GM11168 (cell line): Measurements from ENCODE around the gene MITF.

Source experiments
- in situ Hi-C: fragments of 300-500 bp; cut with MboI; formaldehyde crosslinking; loops from one replicate; pipeline ENCODE4 v1.12.0; 2022; ENCODE audit warnings: low sequenced_read_pairs; ENCODE audit not compliant: unreplicated experiment

Gene MITF

DNA sequence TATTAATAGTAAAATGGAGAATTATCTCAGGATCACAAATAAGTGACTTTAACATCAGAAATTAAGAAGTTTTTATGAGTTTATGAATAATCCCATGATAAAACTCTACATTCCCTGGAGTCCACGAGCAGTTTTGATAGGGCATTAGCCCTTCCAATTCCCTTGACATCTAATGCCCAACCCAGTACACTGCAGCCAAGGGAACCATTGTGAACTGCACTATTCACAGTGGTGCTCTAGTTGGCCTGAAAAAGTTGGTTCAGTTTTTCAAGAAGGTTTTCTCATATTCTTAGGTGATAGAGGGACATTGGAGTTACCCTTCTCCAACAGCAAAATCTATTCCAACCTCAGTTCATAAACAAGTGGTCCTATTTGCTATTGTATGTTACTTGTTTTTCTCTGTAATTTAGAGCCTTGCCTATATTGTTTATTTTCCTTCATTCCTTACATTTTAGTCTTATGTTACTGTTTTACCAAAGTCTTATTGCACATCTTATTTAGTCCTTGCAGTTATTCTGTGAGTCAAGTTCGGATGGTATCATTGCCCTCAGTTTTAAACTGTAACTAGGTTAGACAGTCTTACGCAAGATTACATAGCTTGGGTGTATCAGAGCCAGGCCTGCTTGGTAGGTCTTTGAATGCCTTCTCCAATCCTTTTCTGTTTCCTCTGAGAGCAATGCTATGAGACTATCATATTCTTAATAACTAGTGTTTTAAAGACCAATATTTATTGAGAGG is 202.3 kb downstream of the MITF start:
- in situ Hi-C loops: no loop called here

DNA sequence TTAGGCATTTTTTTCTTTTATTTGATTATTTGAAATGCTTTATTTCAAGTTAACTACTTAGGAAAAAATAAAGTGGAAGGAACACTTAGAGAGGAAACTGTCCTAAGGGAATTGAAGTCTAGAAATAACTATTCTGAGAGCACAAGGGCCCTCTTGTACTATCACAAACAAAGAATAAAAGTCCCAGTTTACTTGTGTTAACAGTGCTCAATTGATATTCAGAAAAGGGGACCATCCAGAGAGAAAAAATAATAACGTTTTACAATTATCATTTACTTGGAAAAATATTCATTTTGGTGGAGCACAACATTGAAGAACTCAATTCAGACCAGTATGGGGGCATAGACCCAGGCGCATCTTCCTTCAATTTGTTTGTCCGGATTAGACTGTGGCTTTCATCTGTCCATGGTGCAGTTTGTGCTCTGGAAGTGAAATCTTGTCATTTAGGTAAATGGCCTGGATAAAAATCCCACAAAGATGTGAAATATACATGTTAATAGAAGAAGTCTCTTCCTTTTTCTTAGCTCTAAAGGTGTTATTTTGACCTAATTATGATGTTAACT is 205.7 kb downstream of the MITF start:
- in situ Hi-C loops: no loop called here

DNA sequence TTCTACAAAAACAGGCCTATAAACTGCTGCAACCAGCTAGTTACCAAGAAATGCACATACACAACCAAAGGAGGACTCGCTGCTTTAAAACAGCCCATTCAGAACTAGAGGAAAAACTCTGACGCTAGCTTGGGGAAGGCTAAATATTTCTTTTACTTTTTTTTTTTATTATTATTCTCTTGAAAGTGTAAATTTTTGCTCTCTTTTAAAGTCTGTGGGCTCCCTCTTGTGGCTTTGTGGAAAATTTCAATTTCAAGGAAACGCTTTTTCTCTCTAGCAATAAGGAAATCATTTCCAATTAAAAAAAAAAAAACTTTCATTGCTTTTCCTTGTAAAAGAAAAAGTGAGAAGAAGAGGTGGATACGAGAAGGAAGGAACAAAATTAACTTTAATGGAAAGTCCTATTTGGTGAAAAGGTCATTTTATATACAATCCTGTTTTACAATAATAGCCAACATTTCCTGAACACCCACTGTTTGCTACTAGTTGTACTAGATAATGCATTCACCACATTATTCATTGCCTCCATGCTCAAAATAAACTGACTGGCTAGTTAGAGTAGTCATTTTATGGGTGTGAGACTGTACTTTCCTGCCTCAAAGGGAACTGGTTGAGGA is 209.1 kb downstream of the MITF start:
- in situ Hi-C loops: no loop called here

DNA sequence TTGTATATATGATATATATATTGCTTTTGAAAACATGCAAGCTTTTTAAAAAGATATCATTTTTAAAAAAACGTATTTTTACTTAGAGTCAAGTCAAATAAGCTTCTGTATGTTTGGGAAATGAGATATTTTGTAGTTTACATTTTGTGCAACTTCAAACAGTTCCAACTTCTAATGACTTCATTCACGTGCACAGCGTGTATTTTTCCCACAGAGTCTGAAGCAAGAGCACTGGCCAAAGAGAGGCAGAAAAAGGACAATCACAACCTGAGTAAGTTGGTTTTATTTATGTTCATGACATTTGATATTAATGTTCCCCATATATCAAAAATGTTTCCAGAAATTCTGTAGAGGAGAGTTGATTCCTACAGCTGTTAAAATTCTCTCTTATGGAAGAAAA is 212.4 kb downstream of the MITF start:
- in situ Hi-C loops: no loop called here

DNA sequence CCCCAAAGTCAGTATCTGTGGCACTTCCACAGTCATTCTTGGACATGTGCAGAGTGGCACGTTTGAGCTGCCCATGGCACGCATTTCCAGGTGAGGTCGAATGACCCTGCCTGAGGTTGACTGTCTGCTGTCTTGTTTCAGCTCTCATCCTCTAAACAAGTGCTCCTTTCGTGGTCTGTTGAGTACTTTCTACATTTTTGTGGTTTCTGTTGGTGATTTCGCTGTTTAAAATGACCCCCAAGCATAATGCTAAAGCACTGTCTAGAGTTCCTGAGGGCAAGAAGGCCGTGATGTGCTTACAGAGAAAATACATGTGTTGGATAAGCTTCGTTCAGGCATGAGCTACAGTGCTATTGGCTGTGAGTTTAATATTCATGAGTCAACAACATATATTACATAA is 220.3 kb downstream of the MITF start:
- in situ Hi-C loops: no loop called here

DNA sequence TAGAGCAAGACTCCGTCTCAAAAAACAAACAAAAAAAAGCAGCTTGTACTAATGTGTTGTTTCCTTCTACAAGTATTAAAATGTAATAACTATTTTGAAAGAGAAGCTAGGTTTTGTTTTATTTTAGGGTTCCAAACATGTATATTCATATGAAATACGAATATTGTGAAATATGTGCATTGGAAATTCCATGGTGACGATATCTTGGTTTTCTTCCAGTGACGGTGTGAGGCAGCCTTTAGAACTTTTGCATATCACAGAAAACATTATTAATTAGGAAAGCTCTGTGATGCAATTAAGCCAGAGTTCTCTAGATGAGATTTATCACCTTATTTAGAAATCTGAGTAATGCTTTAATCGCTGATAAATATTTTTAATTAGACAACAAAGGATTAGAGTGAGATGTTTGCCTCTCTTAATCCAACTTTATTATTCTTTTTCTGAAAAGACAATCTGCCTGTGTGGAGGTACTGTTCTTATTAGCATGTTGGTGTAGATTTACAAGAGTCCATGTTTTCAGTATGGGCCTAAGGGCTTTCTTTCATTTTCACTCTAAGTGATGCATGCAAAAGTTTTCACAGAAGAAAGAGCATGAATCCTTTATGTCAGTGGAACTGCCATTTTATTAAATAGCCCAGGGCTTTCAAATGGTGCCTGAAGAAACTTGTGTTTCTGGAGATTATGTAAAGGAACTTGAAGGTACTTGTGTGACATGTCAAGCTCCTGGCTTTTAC is 222.6 kb downstream of the MITF start:
- in situ Hi-C loops: no loop called here

DNA sequence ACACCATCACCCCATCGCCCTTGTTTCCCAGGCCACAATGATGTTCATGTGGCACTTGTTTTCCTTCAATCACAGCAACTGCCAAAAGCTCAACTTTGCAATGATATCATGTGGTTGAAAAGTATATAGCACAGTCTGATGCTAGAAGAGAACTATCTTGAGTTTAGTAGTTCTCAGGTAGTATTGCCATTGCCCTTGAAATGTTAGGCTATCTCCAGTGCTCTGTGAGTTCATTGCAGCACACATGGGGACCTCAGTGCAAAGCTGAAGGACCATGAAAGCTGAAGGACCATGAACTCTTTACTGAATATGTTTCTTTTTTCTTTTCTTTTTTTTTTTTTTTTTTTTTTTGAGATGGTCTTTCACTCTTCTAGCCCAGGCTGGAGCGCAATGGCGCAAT is 224.4 kb downstream of the MITF start:
- in situ Hi-C loops: no loop called here

DNA sequence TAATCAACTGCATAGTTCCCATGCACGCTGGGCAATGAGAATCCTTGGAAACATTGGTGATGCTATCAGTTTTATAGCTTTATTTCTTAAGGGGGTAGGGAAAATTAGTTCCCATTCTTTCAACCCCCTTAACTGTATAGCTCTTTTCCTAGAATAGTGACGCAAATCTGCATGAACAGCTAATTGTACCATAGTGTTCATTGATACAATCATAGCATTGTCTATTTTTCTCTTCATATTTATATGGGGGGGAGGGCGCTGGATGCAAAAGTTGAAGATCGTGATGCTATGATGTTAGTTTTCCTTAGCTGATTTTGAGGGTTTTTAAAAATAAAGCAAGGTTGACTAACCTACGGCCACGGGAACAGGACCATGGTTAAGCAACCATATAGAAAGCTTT is 227.9 kb downstream of the MITF start:
- in situ Hi-C loops: no loop called here

DNA sequence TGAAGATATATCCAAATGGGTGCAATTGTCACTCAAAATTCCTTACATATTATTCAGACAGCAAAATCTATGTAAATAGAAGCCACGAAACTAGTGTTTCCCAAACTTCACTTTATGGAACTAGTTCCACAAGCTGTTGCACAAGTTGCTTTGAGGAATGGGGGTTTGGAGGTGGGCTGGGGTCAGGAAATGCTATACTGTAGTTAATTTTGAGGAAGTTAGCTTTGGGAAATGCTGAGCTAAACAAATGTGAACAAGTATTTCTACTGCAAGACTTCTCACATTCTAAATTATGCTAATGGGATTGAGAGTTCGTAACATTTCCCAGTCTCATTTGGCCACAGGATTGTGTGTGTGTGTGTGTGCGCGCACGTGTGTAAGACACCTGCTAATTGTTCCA is 231.6 kb downstream of the MITF start:
- in situ Hi-C loops: no loop called here

DNA sequence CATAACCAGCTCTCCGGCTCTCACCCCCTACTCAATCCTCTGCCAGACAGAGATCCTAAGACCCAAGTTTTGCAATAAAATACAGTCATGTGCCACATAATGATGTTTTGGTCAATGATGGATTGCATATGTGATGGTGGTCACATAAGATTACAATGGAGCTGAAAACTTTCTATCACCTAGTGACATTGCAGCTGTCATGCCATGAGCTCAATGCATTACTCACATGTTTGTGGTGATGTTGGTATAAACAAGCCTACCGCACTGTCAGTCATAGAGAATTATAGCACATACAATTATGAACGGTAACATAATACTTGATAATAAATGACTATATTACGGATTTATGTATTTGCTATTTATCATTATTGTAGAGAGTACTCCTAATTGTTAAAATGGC is 233.4 kb downstream of the MITF start:
- in situ Hi-C loops: no loop called here

DNA sequence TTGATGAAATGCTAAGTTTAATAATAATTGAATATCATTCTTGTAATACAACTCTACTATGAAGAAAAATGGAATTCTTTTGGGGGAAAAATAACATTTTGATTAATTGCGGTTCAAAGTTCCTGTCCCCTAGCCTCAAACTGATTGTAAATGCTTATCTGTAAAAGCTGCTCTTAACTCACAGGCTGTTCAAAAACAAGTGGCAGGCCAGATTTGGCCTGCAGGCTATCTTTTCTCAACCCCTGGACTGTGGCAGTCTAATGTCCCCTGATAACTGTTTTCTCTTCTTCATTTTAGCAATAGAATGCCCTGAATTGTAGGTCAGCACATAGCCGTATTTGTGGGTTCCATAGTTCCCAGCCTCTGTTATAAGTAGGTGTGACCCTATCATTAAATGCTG is 236.8 kb downstream of the MITF start:
- in situ Hi-C loops: no loop called here

DNA sequence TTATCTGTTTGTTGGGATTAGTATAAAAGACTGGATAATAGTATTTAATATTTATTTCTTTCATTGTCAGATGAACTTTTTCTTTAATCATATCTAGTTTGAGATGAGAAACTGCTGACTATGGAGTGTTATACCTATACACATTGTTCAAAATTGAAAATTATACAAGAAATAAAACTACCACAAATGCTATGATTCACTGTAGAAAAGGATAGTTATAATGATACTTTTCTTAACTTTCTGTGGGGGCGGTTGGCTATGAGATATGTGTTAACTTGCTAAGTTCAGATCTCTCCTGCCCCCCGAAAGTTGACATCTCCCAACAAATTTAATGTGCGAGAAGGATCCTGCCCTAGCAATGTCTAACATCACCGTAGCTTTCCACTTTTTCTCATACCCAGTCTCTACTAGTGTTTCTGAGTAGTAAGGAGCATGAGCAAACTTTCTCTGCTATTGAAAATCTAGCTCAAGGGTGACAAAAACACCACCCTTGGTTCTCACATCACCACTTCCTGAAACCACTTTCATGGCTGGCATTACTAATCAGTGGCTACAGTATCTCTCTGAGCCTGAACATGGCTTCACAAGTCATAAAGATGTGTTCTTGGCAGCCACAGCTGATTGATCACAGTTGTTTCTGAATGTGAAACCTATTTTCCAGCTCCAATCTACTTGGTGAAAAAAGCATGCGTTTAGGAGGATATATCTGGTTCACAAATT is 244.4 kb downstream of the MITF start:
- in situ Hi-C loops: no loop called here

DNA sequence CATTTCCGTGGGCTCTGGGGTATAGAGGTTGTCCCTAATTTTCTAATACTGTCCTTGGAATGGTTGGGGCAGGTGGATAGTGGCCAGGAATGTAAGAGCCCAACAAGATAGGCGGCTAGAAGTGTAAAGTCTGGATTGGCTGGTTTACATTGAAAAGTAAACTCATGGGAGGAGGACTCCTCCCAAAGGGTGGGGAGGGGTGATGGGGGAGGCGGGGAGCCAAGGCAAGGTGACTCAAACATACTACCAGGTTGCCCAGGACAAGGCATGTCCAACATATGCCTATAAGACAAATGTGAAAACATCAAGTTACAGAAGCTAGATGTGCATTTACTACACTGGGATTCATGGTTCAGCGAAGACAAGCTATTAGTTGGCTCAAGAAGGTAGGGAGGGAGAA is 246.0 kb downstream of the MITF start:
- in situ Hi-C loops: no loop called here

DNA sequence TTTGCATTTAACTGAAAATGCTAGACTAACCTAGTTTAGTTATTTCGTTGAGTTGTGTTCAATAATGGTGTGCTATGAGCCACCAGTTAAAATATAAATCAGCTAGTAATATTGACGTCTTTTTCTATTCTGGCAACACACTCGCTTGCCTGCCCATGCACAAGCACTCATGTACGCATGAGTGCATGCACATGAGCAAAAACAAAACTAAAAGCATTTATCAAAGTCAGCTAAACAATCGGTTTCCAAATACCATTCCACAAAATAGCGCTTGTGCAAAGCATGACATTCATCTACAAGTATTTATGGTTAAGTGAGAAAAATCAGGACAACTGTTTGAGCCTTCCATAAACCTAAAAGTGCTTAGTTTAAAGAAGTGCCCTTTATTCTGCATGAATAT is 247.2 kb downstream of the MITF start:
- in situ Hi-C loops: no loop called here

DNA sequence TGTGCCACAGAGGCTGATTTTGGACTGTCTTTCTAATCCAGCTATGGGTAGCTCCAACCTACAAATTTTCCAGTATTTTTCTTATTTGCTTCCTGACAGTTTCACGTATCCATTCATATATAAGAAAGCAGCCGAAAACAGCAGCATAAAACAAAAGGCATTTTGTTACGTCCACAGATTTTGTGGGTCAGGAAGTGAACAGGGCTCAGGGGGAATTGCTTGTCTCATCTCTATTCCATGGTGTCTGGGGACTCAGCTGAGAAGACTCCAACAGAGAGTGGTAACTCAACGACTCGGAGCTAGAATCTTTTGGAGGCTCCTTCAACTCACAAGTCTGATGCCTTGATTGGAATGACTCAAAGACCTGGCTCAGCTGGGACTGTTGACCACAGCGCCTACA is 248.6 kb downstream of the MITF start:
- in situ Hi-C loops: no loop called here

DNA sequence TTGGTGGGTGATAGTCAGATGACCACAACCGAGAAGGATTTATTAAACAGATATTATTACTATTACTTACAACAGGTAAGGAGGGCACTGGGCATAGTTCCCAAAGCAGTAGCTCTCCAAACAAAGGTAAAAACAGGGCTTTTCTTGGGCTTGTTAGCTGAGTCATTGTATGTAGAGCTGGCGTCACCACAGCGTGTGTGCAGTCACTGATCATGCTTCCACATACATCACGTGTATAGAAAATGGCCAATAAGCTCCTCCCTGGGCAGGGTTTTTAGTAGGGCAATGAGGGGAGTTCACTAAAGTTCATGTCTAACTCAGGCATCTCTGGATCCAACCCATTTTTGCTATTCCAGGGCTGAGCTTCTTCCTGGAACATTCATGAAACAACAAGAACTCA is 254.5 kb downstream of the MITF start:
- in situ Hi-C loops: no loop called here

DNA sequence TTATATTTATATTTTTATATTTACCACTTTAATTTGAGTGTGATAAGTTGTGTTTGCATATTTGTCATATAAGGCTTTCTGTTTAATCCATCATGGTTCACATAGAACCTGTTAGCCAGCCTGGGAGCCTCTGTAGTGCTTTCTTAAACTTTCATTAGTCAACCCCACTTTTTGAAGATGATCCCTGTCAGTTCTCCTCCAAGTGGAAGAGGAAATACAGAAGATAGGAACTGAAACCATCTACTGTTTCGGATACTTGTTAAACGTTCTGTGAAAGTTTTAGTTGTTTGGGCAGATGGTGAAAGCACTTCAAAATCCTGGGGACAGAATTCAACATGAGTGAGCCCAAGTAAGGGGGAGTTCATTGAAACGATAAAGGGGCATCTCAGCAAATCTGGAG is 255.7 kb downstream of the MITF start:
- in situ Hi-C loops: no loop called here

DNA sequence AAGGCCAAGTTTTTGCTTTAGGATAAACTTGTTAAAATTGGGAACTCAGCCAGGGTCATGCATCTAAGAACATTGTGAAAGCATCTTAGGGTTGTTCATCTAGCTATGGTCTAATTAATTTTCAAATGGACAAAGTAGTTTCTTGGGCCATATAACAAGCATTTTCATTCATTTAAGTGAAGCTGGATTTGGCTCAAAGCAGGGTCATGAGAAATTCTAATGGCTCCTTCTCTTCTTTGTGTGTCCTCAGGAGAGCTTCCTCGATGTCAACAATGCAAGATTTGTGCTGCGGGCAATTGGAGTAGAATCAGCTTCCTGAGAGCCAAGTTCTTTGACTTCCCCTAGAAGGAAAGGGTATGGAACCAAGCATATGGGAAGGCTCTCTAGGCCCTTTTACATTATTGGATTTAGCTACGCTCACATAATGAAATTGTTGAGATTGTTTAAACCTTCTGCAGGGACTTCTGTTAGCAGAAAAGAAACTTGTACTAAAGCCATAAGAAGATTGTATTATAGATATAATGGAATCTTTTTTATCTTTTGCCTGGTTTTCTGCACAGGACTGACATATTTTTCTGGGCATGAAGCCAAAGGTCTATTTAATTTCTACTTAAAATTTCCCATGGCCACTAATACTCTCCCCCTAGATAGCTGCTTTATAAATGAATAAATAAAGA is 258.5 kb downstream of the MITF start:
- in situ Hi-C loops: no loop called here

DNA sequence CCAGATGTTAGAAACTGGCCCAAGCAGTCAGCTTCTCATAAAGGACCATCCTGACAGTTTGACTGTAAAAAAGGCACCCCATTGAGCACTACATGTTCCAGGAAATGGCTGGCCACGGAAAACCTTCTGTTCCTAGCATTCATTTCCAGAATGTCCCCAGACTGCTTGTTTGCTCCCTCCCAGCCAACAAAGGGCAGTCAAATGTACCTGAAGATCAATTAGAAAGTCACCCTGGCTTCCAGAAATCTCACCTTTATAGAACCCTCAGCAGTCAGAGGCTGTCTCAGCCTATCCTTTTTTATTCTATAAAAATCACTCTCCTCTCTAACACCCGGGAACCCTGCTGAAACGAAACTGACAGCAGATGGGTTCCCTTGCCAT is 259.5 kb downstream of the MITF start:
- in situ Hi-C loops: no loop called here
